ENCODE data around the gene GLDC. TPM values are rescaled to one million over a fixed set of nuclear protein-coding genes. Genes with fewer than 3 reads are reported as not detected.
"Not testable (repeated sequence)": the region's sequence is repeated elsewhere in the genome, so short reads cannot be mapped to it uniquely, and the experiment has no call there.

Gene GLDC
- under 1 TPM; 0.50 to 0.69 TPM for total RNA-seq

DNA sequence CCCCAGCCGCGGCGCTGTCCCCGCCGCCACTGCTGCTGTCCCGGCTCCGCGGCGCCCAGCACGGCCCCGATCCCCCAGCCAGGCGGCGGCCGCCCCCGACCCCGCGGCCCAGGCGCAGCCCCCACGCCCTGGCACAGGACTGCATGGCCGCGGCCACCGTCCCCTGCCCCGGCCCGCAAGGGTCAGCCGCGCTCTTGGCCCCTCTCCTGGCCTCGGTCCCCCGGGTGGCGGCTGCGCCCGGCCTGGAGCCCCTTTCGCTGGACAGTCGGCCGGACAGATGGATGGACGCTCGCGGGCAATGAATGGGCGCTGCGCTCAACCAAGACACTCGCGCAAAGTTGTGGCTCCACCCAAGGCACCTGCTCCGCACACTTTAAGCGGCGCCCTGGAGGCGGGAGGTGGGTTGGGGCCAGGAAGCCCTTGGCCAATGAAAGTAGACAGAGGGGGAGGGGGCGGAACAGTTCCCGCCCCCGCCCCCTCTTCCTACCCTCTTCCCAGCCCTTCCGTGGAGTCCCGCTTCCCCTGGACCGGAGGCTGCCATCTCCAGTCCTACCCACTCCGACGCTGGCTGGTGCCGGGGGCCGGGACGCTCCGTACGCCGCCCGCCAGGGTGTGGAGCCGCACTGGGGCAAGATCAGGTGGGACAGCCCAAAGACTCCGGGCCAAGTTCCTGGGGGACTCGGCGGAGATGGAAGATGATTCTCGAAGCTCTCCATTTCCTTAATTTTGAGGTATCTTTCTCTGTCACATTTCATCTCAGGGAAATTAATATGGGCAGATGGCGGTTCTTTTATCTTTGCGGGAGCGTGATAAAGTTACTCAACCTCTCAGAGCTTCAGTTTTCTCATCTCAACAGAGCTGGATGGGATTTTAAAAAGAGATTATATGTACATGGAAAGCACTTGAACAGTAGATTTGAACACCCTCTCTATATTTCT is at the start of gene GLDC:
Gene GLDC (minus strand): TSS at position 375 of the 938 bp plus-strand sequence. CDS start 230 bp downstream, at position 145.
- Mint-ChIP-seq H3K36me3 (ENCODE audit: low read depth) (peaks cover 3% of the 10 kb centered on the region), H3K9me3 (no peaks in the 10 kb centered on the region), H3K4me1 (peaks cover 20% of the 10 kb centered on the region), H3K4me3 (peak within 1 kb of the TSS; percentile 67), H3K27me3 (peaks cover 66% of the 10 kb centered on the region), H3K27ac (no peak within 1 kb of the TSS)
- POLR2A ChIA-PET: no interaction called here
- DNase-seq: peak; percentile 51
- CTCF ChIA-PET: interaction anchor here (0.5 to 1.0 kb wide), 3 partner anchors 9 to 48 kb away, joined by 3 to 4 read pairs (median 3); no protein-coding TSS in a partner anchor

DNA sequence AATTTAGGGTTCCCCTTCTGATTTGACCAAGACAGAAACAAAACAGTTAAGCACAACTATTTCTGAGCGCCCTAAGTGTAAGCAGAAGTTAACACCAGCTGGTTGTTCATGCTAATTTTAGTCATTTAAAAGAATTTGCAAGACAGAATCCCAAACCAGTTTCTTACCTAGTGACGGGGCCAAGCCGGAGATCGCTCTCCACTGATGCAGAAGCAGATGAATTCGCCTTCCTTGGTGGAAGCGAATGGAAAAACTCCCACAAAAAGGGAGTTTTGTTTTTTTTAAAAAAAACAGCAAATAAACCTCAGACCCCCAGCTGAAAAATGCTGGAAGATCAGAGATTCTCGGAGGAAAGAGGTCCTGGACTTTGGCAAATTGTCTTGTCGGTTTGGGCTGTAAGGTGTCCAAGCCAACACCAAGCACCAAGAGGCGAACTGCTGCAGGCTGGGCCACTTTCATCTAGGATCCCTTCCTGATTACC is 47.4 kb upstream of the GLDC start:
- no peaks in the 10 kb centered on the region for H3K27me3 Mint-ChIP-seq
- POLR2A ChIA-PET: no interaction called here
- H3K4me3 Mint-ChIP-seq: no peak overlapping the region
- peaks cover 6% of the 10 kb centered on the region for H3K4me1 Mint-ChIP-seq
- H3K27ac Mint-ChIP-seq: no peak overlapping the region
- DNase-seq: no peak
- no peaks in the 10 kb centered on the region for H3K36me3 Mint-ChIP-seq (ENCODE audit: low read depth)
- CTCF ChIA-PET: interaction anchor here (1.2 kb wide), 1 partner anchor 11 kb away, joined by 5 read pairs; no protein-coding TSS in a partner anchor
- H3K9me3 Mint-ChIP-seq: no peaks in the 10 kb centered on the region

DNA sequence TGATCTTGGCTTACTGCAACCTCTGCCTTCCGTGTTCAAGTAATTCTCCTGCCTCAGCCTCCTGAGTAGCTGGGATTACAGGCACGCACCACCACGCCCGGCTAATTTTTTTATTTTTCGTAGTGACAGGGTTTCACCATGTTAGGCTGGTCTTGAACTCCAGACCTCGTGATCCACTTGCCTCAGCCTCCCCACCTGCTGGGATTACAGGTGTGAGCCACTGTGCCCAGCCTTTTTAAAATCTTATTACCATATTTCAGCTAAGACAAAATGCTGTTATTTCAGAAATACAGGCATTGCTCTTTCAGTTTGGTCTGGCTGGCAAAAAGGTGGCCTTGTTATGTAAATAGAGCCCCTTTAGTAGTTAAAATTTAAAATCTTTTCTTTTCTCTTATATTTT is 46.9 kb upstream of the GLDC start:
- ChIA-PET CTCF (interaction anchor here (1.2 kb wide), 1 partner anchor 11 kb away, joined by 5 read pairs; no protein-coding TSS in a partner anchor), POLR2A (interaction anchor here (0.6 kb wide), 1 partner anchor 11 kb away, joined by 5 read pairs; no protein-coding TSS in a partner anchor)
- H3K4me3 Mint-ChIP-seq: no peak overlapping the region
- DNase-seq: no peak
- H3K36me3 Mint-ChIP-seq (ENCODE audit: low read depth): no peaks in the 10 kb centered on the region
- H3K27me3 Mint-ChIP-seq: no peaks in the 10 kb centered on the region
- peaks cover 6% of the 10 kb centered on the region for H3K4me1 Mint-ChIP-seq
- H3K27ac Mint-ChIP-seq: no peak overlapping the region
- no peaks in the 10 kb centered on the region for H3K9me3 Mint-ChIP-seq

DNA sequence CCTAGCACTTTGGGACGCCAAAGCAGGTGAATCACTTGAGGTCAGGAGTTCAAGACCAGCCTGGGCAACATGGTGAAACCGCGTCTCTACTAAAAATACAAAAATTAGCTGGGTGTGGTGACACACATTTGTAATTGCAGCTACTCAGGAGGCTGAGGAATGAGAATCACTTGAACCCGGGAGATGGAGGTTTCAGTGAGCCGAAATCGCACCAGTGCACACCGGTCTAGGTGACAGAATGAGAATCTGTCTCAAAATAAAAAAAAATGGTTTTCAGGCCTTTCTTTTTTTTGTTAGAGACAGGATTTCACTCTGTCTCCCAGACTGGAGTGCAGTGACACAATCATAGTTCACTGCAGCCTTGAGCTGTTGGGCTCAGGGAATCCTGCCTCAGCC is 45.1 kb upstream of the GLDC start:
- POLR2A ChIA-PET; H3K4me3 Mint-ChIP-seq; H3K9me3 Mint-ChIP-seq; CTCF ChIA-PET; H3K27me3 Mint-ChIP-seq; H3K36me3 Mint-ChIP-seq (ENCODE audit: low read depth); DNase-seq; H3K4me1 Mint-ChIP-seq; H3K27ac Mint-ChIP-seq: not testable (repeated sequence)

DNA sequence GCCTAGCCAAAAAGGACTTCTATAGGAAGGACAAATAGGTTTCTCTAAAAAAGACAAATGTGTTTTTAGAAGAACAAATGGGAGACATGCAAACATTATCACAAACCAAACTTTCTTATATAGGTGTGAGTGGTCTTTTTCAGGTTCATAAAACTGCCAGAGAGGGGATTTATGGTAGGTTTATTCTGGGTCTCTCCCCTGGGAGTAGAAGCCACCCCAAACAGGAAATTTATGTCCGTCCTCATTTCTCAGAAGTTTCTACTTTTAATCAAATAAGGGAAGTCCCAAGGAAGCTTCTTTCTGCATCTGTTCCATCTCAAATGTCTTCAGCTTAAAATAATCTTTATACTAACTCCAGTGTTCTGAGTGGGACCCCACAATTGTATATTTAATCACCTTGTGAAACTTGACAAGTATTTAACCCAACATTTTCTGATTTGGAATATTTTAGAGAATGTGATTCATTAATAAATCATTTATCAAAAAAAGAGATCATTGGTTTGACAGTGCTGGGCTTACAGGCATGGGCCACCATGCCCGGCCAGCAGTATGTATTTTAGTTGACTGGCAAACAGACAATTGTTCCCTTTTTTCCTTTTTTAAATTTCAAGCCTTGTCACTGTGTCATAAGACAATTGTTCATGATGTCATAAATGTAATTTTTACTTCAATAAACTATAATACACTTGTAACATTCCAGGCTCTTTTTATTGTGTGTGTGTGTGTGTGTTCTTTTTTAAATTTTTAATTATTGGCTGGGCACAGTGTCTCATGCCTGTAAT is 44.6 kb upstream of the GLDC start:
- POLR2A ChIA-PET: no interaction called here

DNA sequence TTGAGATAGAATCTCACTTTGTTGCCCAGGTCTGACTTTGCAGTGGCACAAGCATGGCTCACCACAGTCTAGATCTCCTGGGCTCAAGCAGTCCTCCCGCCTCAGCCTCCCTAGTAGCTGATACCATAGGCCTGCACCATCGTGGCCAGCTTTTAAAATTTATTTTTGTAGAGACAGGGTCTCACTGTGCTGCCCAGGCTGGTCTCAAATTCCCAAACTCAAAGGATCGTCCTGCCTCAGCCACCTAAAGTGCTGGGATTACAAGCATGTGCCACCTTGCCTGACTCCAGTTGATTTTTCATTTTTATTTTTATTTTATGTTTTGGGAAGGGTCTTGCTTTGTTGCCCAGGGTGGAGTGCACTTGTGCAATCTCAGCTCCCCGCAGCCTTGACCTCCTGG is 41.7 kb upstream of the GLDC start:
- Mint-ChIP-seq H3K27ac (no peak overlapping the region), H3K36me3 (ENCODE audit: low read depth) (peaks cover 8% of the 10 kb centered on the region), H3K9me3 (no peaks in the 10 kb centered on the region), H3K4me3 (no peak overlapping the region), H3K27me3 (no peaks in the 10 kb centered on the region), H3K4me1 (peaks cover 22% of the 10 kb centered on the region)
- no peak for DNase-seq
- ChIA-PET POLR2A (no interaction called here), CTCF (interaction anchor here (0.6 to 1.4 kb wide), 4 partner anchors 10 to 33 kb away, joined by 3 to 7 read pairs (median 3); no protein-coding TSS in a partner anchor)

More for the DNA sequence above, 44.6 kb upstream of the GLDC start:
- Mint-ChIP-seq H3K27ac (no peak overlapping the region), H3K4me3 (no peak overlapping the region), H3K27me3 (no peaks in the 10 kb centered on the region), H3K4me1 (peaks cover 9% of the 10 kb centered on the region), H3K36me3 (ENCODE audit: low read depth) (no peaks in the 10 kb centered on the region), H3K9me3 (no peaks in the 10 kb centered on the region)
- CTCF ChIA-PET: interaction anchor here (1.2 kb wide), 1 partner anchor 13 kb away, joined by 3 read pairs; no protein-coding TSS in a partner anchor
- DNase-seq: no peak

DNA sequence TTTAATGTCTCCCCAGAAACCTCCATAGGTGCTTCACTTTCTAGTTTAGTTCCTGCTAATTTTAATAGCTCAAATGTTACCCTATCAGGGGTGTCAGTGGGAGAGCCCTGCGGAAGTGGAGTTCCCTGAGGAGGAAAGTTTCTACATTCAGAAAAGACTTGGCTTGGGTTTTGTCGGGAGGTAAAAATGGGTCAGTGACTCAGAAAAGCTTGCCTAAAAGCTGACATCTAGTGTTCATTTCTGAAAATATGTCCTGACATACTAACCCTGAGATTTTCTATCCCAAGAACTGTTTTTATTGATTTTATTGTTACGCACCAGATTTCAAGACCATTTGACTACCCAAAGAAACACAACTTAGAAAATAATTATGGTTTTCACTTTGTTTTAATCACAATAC is 40.9 kb upstream of the GLDC start:
- peaks cover 8% of the 10 kb centered on the region for H3K36me3 Mint-ChIP-seq (ENCODE audit: low read depth)
- no peak overlapping the region for H3K4me3 Mint-ChIP-seq
- peaks cover 22% of the 10 kb centered on the region for H3K4me1 Mint-ChIP-seq
- no peak for DNase-seq
- H3K9me3 Mint-ChIP-seq: no peaks in the 10 kb centered on the region
- ChIA-PET CTCF (interaction anchor here (1.2 to 1.4 kb wide), 2 partner anchors 10 to 27 kb away, joined by 3 to 7 read pairs; no protein-coding TSS in a partner anchor), POLR2A (no interaction called here)
- no peak overlapping the region for H3K27ac Mint-ChIP-seq
- no peaks in the 10 kb centered on the region for H3K27me3 Mint-ChIP-seq

DNA sequence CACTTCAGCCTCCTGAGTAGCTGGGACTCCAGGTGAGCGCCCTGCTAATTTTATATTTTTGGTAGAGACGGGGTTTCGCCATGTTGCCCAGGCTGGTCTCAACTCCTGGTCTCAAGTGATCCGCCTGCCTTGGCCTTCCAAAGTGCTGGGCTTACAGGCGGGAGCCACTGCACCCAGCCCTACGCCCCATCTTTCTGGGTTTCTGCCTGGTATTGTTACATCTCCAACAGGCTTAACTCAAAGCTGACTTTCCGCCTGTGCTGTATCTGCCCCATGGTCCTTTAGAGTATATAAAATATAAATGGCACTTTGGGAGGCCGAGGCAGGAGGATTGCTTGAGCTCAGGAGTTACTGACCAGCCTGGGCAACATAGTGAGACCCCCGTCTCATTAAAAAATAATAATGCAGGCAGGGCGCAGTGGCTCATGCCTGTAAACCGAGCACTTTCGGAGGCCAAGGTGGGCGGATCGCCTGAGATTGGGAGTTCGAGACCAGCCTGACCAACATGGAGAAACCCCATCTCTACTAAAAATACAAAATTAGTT is 36.5 kb upstream of the GLDC start:
- H3K9me3 Mint-ChIP-seq: no peaks in the 10 kb centered on the region
- no peaks in the 10 kb centered on the region for H3K27me3 Mint-ChIP-seq
- peaks cover 25% of the 10 kb centered on the region for H3K4me1 Mint-ChIP-seq
- peaks cover 8% of the 10 kb centered on the region for H3K36me3 Mint-ChIP-seq (ENCODE audit: low read depth)
- peak overlapping the region; percentile 88 for H3K4me3 Mint-ChIP-seq
- ChIA-PET CTCF (interaction anchor here (0.6 to 1.2 kb wide), 5 partner anchors 21 to 1093 kb away, joined by 3 to 4 read pairs (median 3); no protein-coding TSS in a partner anchor), POLR2A (interaction anchor here (1.4 kb wide), 2 partner anchors 21 to 75 kb away, joined by 3 to 11 read pairs; partner anchors contain the start of gene KDM4C)
- no peak for DNase-seq
- peak overlapping the region; percentile 99 for H3K27ac Mint-ChIP-seq

DNA sequence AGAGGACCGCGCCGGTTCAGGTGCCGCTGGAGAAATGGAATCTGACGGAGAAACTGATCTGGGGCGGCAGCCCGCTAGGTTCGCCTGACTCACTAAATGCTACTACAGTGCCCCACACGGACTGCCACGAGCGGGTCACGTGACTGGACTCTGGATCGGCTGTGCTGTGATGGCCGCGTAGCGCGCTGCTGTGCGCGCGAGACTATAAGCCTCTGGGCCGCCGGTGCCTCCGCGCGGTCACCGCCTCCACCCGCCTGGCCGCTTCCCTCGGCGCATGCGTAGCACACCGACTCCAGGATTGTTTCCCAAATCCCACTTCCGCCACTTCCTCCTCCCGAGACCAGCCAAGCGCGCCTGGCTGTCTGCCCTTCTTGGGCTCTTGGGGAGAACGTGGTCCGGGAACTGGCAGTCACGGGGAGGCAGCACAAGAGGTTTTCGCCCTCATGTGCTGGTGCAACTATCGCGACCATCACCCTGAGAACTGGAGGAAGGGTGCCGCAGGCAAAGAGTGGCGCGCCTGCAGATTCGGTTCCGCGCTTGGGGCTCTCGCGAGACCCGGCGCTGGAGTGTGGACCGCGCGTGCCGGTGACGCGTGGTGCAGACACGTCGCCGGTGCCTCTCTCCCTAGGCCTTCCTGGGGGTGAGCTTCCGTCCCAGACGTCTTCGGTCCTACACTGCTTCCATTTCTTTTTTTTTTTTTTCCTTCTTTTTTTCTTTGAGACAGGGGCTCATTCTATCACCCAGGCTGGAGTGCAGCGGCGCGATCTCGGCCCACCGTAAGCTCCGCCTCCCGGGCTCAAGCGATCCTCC is 35.8 kb upstream of the GLDC start:
- peak; percentile 94 for DNase-seq
- Mint-ChIP-seq H3K27ac (peak overlapping the region; percentile 99), H3K36me3 (ENCODE audit: low read depth) (peaks cover 8% of the 10 kb centered on the region), H3K9me3 (no peaks in the 10 kb centered on the region), H3K4me1 (peaks cover 23% of the 10 kb centered on the region), H3K27me3 (no peaks in the 10 kb centered on the region), H3K4me3 (peak overlapping the region; percentile 88)
- POLR2A ChIA-PET: interaction anchor here (0.6 to 1.4 kb wide), 5 partner anchors 11 to 269 kb away, joined by 3 to 11 read pairs (median 3); partner anchors contain the start of genes KDM4C and UHRF2
- CTCF ChIA-PET: interaction anchor here (0.6 to 1.2 kb wide), 7 partner anchors 18 to 1094 kb away, joined by 3 to 4 read pairs (median 3); no protein-coding TSS in a partner anchor

DNA sequence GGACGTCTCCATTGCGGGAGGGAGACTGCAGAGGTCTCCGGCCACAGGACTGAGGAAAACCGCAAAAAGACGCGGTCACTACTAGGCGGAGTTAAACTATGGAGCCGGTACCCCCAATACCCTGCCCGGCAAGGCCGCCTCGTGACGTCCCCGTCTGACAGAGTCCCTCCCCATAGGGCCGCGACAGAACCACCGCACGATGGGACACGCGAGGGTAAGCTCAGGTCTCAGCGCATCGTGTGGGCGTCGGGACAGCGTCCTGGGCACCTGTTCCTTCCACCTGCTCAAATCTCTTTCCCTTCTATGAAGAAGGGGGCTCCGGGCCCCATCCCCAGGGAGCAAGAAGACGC is 35.2 kb upstream of the GLDC start:
- no peaks in the 10 kb centered on the region for H3K9me3 Mint-ChIP-seq
- H3K4me1 Mint-ChIP-seq: peaks cover 22% of the 10 kb centered on the region
- CTCF ChIA-PET: interaction anchor here (1.2 kb wide), 1 partner anchor 98 kb away, joined by 4 read pairs; no protein-coding TSS in a partner anchor
- DNase-seq: peak; percentile 66
- POLR2A ChIA-PET: no interaction called here
- H3K27me3 Mint-ChIP-seq: no peaks in the 10 kb centered on the region
- H3K4me3 Mint-ChIP-seq: peak overlapping the region; percentile 88
- H3K36me3 Mint-ChIP-seq (ENCODE audit: low read depth): peaks cover 8% of the 10 kb centered on the region
- peak overlapping the region; percentile 99 for H3K27ac Mint-ChIP-seq

DNA sequence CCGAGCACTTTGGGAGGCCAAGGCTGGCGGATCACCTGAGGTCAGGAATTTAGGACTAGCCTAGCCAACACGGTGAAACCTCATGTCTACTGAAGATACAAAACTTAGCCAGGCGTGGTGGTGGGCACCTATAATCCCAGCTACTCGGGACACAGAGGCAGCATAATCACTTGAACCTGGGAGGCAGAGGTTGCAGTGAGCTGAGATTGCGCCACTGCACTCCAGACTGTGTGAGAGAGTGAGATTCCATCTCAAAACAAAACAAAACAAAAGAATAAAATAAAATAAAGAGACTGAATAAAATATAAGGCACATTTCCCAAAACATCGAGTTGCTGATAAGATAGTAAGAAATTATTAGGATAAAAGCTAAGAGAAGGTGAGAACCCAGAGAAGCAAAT is 32.3 kb upstream of the GLDC start:
- no peaks in the 10 kb centered on the region for H3K27me3 Mint-ChIP-seq
- ChIA-PET CTCF (no interaction called here), POLR2A (no interaction called here)
- H3K27ac Mint-ChIP-seq: no peak overlapping the region
- H3K4me3 Mint-ChIP-seq: no peak overlapping the region
- H3K4me1 Mint-ChIP-seq: peaks cover 11% of the 10 kb centered on the region
- no peaks in the 10 kb centered on the region for H3K36me3 Mint-ChIP-seq (ENCODE audit: low read depth)
- no peaks in the 10 kb centered on the region for H3K9me3 Mint-ChIP-seq
- DNase-seq: no peak
